Naive B cell (primary cell): ENCODE measurements around the gene UBASH3B. TPM values are rescaled to one million over a fixed set of nuclear protein-coding genes. Genes with fewer than 3 reads are reported as not detected.

Experiments used
- ATAC-seq, 2 donors: fragments of 150-1000 bp; cut with Tn5 transposase; 2 replicates each; pipeline ENCODE4 v1.10.0; 2021; ENCODE audit warnings: low read depth in 2 of 2, mild to moderate bottlenecking in 2 of 2, moderate library complexity in 2 of 2
- DNase-seq: peaks from one replicate; pipeline ENCODE4 v3.0.0; 2022
- H3K27ac Mint-ChIP-seq, 6 donors: one replicate each; pipeline ENCODE4 v1.8.0; 2020 to 2022; ENCODE audit warnings: mild to moderate bottlenecking in 6 of 6, mixed read lengths in 6 of 6, moderate library complexity in 5 of 6, inconsistent platforms in 2 of 6
- H3K27me3 Mint-ChIP-seq, 3 donors: one replicate each; pipeline ENCODE4 v1.8.0; 2021 to 2022; ENCODE audit warnings: mixed read lengths in 3 of 3, mild to moderate bottlenecking in 1 of 3
- H3K36me3 Mint-ChIP-seq, 2 donors: one replicate each; pipeline ENCODE4 v1.8.0; 2020 to 2022; ENCODE audit warnings: mixed read lengths in 2 of 2, inconsistent platforms in 1 of 2, mild to moderate bottlenecking in 1 of 2
- H3K4me1 Mint-ChIP-seq, 3 donors: one replicate each; pipeline ENCODE4 v1.8.0; 2020 to 2022; ENCODE audit warnings: mixed read lengths in 3 of 3, inconsistent platforms in 1 of 3, mild to moderate bottlenecking in 1 of 3, moderate library complexity in 1 of 3
- H3K4me3 Mint-ChIP-seq, 8 donors: one replicate each; pipeline ENCODE4 v1.8.0; 2020 to 2022; ENCODE audit warnings: mild to moderate bottlenecking in 8 of 8, mixed read lengths in 8 of 8, moderate library complexity in 8 of 8, inconsistent platforms in 2 of 8
- H3K9me3 Mint-ChIP-seq, 7 donors: one replicate each; pipeline ENCODE4 v1.8.0; 2020 to 2022; ENCODE audit warnings: mixed read lengths in 7 of 7, mild to moderate bottlenecking in 5 of 7, inconsistent platforms in 2 of 7, moderate library complexity in 1 of 7
- polyA plus RNA-seq, 6 donors: library from polyadenylated mRNA; unstranded; fragments of 300-500 nt; fragmentation: Illumina TruSeq; gene quantifications; one replicate each; pipeline ENCODE4 v1.2.3, GENCODE V29; 2021; ENCODE audit warnings: low read depth in 6 of 6

Gene UBASH3B
- polyA plus RNA-seq, 6 donors from 2014 or later: 2.2 to 5.5 (median 3.9) TPM

DNA sequence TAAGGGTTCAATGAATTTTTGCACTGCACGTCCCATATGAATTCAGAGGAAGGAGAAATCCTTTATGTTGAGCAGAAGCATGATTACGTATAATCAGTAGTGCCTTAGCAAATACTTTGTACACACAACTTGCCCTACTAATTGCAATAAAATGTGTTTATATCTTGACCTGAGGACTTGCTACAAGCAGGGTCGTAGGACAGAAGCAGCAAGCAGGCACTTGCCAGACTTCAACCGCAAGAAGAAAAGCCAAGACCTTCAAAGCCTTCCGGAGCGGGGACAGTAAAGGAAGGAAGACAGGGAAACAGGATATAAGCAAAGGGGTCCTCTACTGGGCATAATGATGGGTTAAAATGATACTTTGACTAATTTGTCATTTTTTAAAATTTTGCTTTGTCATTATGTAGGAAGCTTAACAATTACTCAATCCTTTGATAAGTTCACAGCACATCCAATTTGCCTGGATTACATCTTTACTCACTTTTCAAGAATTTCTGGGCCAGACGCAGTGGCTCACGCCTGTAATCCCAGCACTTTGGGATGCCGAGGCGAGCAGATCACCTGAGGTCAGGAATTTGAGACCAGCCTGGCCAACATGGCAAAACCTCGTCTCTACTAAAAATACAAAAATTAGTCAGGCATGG is 23.2 kb upstream of the UBASH3B start:
- no peak for DNase-seq
- H3K4me3 Mint-ChIP-seq: no peak overlapping the region
- no peaks in the 10 kb centered on the region for H3K9me3 Mint-ChIP-seq
- no peaks in the 10 kb centered on the region for H3K36me3 Mint-ChIP-seq
- H3K27ac Mint-ChIP-seq: no peak overlapping the region
- H3K4me1 Mint-ChIP-seq: peaks cover 0 to 7% (median 0%) of the 10 kb centered on the region in 3 donors
- peaks cover 0 to 8% (median 7%) of the 10 kb centered on the region in 3 donors for H3K27me3 Mint-ChIP-seq
- ATAC-seq: no peak

DNA sequence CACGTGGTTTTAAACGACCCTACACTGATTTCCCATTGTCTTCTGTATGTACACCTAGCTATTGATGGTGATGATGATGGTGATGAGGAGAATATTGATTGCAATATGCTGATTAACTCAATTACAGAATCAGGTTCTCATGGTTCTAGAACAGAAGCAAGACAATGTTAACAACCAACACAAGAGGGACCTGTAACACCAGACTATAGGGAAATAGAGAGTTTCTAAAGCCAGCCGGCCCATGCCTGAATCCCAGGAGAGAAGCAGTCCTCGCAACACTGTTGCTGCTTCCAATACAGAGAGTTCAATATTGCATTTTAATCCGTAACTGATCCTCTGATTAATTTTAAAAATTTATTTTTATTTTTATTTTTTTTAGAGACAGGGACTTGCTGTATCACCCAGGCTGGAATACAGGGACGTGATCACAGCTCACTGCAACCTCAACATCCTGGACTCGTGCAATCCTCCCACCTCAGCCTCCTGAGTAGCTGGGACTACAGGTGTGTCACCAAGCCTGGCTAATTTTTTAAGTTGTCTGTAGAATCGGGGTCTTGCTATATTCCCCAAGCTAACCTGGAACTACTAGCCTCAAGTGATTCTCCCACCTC is 22.2 kb upstream of the UBASH3B start:
- H3K9me3 Mint-ChIP-seq: no peaks in the 10 kb centered on the region
- ATAC-seq: peak; percentile 46 to 56
- peaks cover 0 to 12% (median 5%) of the 10 kb centered on the region in 3 donors for H3K4me1 Mint-ChIP-seq
- H3K27ac Mint-ChIP-seq: no peak overlapping the region
- peak; percentile 30 for DNase-seq
- H3K4me3 Mint-ChIP-seq: no peak overlapping the region
- H3K36me3 Mint-ChIP-seq: no peaks in the 10 kb centered on the region
- H3K27me3 Mint-ChIP-seq: peaks cover 0 to 8% (median 7%) of the 10 kb centered on the region in 3 donors

DNA sequence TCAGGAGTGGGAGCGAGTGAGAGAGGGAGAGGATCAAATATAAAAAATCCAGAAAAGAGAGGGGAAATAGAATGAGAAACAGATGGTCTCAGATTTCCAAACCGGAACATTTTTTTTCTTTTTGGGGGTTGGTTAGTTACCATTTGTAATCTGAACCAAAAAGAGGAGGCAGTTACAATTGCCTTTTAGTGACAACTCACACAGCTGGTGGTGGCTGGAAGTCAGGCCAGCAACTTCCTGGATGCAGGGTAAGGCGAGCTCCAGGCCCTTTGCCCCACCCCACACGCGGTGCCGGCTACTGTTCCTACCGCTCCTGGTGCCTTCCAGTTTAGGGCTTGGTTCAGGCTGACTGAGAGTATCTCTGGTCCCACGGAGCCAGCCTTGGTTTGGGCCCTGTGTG is 21.0 kb upstream of the UBASH3B start:
- no peaks in the 10 kb centered on the region for H3K36me3 Mint-ChIP-seq
- peaks cover 0 to 7% (median 7%) of the 10 kb centered on the region in 3 donors for H3K27me3 Mint-ChIP-seq
- no peak for DNase-seq
- ATAC-seq: no peak
- peaks cover 0 to 6% (median 5%) of the 10 kb centered on the region in 3 donors for H3K4me1 Mint-ChIP-seq
- no peak overlapping the region for H3K4me3 Mint-ChIP-seq
- no peaks in the 10 kb centered on the region for H3K9me3 Mint-ChIP-seq
- H3K27ac Mint-ChIP-seq: no peak overlapping the region

DNA sequence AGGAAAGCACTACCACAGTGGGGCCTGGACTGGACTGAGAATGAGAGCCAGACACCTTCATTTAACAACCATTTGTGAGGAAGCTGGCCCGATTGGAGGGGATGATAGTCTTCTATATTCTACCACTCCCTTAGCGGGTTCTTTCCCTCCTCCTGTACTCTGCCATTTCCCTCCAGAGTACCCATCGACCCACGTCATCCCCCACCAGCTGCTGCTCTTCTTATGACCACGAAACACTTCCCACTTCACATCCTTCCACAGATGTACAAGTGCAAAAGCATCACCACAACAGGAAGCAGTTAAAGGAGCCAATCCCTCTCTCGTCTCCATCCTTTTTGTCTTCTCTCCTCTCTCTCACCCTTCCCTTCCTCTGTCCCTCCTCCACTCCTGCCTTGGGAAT is 18.0 kb upstream of the UBASH3B start:
- DNase-seq (peak; percentile 27), ATAC-seq (peak; percentile 85 to 87)
- peak overlapping the region in 3 of 6 donors; percentile 33 to 89 (median 72) for H3K27ac Mint-ChIP-seq

DNA sequence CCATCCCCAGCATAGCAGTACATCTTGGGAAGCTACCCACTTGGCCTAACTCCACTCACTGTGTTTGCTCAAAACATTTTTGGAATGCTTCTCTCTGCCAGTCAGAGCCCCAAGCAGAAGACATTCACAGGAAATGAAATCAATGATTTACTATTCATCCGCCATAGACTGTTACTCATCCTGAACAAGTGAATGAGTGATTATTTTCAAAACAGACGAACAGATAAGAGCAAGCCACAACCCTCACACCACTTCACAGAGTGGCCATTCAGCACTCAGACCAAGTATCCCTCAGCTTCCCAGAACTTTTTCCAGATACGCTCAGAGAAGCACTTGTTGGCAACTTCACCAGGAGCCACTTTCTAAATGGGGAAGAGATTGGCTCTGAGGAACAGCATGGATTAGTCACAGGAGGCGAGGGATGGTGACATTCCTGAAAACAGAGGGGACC is 13.0 kb upstream of the UBASH3B start:
- Mint-ChIP-seq H3K4me3 (no peak overlapping the region), H3K27ac (peak overlapping the region in 1 of 6 donors; percentile 38), H3K36me3 (no peaks in the 10 kb centered on the region), H3K4me1 (peaks cover 0 to 8% (median 3%) of the 10 kb centered on the region in 3 donors), H3K9me3 (no peaks in the 10 kb centered on the region), H3K27me3 (peaks cover 0 to 13% (median 8%) of the 10 kb centered on the region in 3 donors)
- ATAC-seq (no peak), DNase-seq (no peak)

More for the DNA sequence above, 18.0 kb upstream of the UBASH3B start:
- H3K9me3 Mint-ChIP-seq: no peaks in the 10 kb centered on the region
- no peaks in the 10 kb centered on the region for H3K36me3 Mint-ChIP-seq
- H3K4me3 Mint-ChIP-seq: no peak overlapping the region
- H3K27me3 Mint-ChIP-seq: peaks cover 0 to 11% (median 5%) of the 10 kb centered on the region in 3 donors
- peaks cover 0 to 6% (median 5%) of the 10 kb centered on the region in 3 donors for H3K4me1 Mint-ChIP-seq

DNA sequence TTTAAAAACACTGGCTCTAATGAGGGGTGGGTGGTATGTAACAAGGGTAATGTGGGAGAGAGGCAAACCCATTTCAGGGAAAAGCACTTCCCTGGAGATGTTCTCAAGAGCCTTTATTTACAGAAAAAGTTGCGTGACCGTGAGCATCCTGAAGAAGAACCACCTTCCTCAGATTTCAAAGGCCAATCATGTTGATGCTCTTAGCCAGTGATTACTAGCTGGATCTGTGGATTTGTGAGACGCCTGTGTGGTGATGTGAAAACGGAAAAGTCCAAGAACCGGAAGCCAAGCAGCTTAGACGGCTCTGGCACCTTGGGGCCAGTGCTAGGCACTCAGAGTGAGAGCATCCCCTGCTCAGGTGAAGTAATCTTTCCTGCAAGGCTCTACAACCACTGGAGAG is 12.6 kb upstream of the UBASH3B start:
- Mint-ChIP-seq H3K9me3 (no peaks in the 10 kb centered on the region), H3K27ac (peak overlapping the region in 1 of 6 donors; percentile 38), H3K4me1 (peaks cover 3 to 9% (median 4%) of the 10 kb centered on the region in 3 donors), H3K4me3 (no peak overlapping the region), H3K36me3 (no peaks in the 10 kb centered on the region), H3K27me3 (peaks cover 0 to 13% (median 8%) of the 10 kb centered on the region in 3 donors)
- no peak for ATAC-seq
- DNase-seq: no peak

DNA sequence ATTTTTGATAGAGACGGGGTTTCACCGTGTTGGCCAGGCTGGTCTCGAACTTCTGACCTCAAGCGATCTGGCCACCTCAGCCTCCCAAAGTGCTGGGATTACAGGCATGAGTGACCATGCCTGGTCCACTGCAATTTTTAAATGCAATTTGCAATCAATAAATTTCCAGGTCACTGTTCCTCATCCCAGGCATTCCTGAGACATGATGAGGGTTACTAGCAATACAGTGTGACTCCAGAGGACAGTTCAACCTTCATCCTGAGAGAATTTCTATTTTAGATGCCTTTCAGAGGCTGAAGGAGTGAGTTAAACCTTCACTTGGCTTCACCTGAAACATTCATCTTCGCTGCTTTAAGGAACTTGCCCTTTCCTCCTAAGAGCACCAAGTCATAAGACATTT is 9.7 kb upstream of the UBASH3B start:
- Mint-ChIP-seq H3K36me3 (no peaks in the 10 kb centered on the region), H3K27ac (peak overlapping the region in 1 of 6 donors; percentile 14), H3K4me1 (peaks cover 4 to 10% (median 4%) of the 10 kb centered on the region in 3 donors), H3K4me3 (peak overlapping the region in 1 of 8 donors; percentile 52), H3K27me3 (peaks cover 4 to 8% (median 8%) of the 10 kb centered on the region in 3 donors), H3K9me3 (no peaks in the 10 kb centered on the region)
- no peak for ATAC-seq
- no peak for DNase-seq

DNA sequence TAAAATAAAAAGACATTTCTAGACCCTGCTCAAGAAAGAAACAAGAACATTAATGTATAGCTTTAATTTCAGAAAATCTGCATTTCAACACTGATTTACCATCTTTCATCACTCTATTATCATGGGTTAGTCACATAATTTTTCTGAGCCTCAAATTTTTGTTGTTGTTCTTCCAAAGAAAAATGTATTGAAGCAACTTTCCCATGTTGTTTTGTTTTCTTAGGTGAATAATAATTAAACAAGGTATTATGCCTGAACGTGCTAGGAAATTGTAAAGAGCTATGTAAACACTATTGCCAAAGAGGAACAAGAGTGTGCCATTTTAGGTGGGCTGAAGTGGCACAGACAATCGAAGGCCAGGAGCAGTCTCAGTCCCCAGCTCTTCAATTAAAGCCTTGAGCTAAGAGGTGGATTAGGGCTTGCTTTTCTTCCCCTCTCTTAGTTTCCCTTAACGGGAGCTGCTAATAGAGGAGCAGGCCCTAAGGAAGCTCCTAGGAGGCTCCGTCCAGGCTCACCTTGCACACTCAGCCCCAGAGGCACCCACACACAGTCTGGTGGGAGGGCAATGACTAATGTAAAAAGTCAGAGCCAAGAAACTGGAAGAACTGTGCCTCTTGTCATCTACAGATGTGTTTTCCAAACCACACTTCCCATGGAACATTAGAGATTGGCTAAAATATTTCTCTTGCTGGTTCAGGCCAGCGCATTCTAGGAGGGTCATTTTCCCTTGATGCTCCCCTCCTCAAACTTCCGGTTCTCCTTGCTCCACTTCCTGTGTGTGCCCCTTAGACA is 8.8 kb upstream of the UBASH3B start:
- ATAC-seq: no peak
- DNase-seq: no peak
- Mint-ChIP-seq H3K27me3 (peaks cover 4 to 8% (median 8%) of the 10 kb centered on the region in 3 donors), H3K36me3 (no peaks in the 10 kb centered on the region), H3K27ac (no peak overlapping the region), H3K4me1 (peaks cover 4 to 10% (median 4%) of the 10 kb centered on the region in 3 donors), H3K9me3 (no peaks in the 10 kb centered on the region), H3K4me3 (peak overlapping the region in 1 of 8 donors; percentile 29)

DNA sequence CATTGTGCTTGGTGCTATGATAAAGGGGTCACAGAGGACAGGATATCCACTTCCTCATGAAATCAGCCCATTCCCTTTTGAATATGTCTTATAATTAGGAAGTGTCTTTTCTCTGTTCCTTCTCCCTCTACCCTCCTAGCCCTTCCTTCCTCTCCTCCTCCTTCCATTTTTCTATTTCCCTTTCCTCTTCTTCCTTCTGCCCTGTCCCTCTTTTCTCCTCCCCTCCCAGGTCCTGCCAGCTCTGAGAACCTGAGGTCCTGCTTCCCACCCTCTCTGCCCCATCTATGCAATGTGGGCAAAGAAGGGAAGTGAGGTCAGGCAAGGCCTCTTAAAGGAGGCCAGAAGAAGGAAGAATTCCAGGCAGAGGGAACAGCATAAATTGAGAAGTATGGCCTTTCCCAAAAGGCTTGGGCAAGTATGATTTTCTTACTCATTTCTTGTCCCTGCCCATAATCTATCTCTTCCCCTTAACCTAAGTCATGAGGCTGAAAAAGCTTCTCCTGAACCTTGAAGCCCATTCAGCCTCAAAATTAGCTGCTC is 7.7 kb upstream of the UBASH3B start:
- DNase-seq: no peak
- Mint-ChIP-seq H3K36me3 (no peaks in the 10 kb centered on the region), H3K4me3 (no peak overlapping the region), H3K27me3 (peaks cover under 1 to 5% (median 4%) of the 10 kb centered on the region in 3 donors), H3K27ac (no peak overlapping the region), H3K4me1 (peaks cover 4 to 10% (median 4%) of the 10 kb centered on the region in 3 donors), H3K9me3 (no peaks in the 10 kb centered on the region)
- ATAC-seq: no peak

DNA sequence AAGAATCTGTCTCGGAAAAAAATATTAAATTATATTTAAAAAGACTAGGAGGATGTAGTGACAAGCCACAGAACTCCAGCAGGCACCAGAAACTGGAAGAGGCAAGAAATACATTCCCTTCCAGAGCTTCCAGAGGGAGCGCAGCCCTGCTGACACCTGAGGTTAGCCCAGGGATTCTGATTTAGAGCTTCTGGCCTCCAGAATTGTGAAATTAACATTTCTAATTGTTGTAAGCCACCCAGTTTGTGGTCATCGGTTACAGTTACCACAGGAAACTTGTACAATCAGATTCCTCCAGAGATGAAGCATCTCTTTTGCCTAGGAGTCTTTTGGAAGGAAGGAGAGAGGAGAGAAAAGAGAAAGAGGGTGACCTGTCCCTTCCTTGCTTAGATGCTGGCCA is 6.4 kb upstream of the UBASH3B start:
- no peak overlapping the region for H3K4me3 Mint-ChIP-seq
- no peaks in the 10 kb centered on the region for H3K9me3 Mint-ChIP-seq

DNA sequence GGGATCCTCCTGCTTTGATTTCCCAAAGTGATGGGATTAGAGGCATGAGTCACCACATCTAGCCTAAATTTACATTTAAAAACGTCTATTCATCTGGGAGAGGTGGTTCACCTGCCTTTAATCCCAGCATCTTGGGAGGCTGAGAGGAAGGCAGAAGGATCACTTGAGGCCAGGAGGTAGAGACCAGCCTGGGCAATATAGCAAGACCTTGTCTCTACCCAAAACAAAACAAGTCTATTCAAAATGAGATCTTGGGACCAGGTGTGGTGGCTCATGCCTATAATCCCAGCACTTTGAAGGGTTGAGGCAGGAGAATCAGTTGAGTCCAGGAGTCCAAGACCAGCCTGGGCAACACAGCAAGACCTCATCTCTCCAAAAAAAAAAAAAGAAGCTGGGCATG is 4.9 kb upstream of the UBASH3B start:
- ATAC-seq (no peak), DNase-seq (no peak)
- Mint-ChIP-seq H3K4me3 (peak overlapping the region in 1 of 8 donors; percentile 5), H3K4me1 (peaks cover 8 to 19% (median 14%) of the 10 kb centered on the region in 3 donors), H3K36me3 (no peaks in the 10 kb centered on the region), H3K27me3 (peaks cover 12 to 23% (median 21%) of the 10 kb centered on the region in 3 donors), H3K27ac (peak overlapping the region in 1 of 6 donors; percentile 67), H3K9me3 (no peaks in the 10 kb centered on the region)

More for the DNA sequence above, 6.4 kb upstream of the UBASH3B start:
- ATAC-seq (no peak), DNase-seq (no peak)
- H3K4me1 Mint-ChIP-seq: peaks cover 4 to 10% (median 4%) of the 10 kb centered on the region in 3 donors
- no peaks in the 10 kb centered on the region for H3K36me3 Mint-ChIP-seq
- no peak overlapping the region for H3K27ac Mint-ChIP-seq
- H3K27me3 Mint-ChIP-seq: peaks cover 4 to 14% (median 12%) of the 10 kb centered on the region in 3 donors

DNA sequence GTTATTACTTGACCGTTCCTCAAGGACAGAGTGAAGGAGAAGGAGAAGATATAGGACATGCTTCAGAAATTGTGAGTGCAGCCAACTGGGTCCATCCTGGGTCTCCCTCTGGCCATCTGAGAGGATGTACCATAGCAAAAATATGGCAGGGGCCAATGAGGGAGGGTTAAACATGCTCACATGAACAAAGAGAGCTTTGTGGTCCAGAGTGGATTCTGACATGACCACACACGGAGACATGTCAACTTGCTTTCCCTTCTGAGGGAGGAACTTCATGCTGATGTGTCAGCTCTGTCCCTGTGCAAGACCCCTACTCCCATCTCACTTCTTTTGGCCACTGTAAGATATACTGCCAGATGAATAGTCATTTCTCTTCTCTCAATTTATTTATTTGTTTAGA is 3.0 kb upstream of the UBASH3B start:
- Mint-ChIP-seq H3K27me3 (peaks cover 12 to 23% (median 21%) of the 10 kb centered on the region in 3 donors), H3K4me1 (peaks cover 8 to 27% (median 25%) of the 10 kb centered on the region in 3 donors), H3K9me3 (no peaks in the 10 kb centered on the region), H3K36me3 (no peaks in the 10 kb centered on the region), H3K27ac (no peak overlapping the region), H3K4me3 (no peak overlapping the region)
- no peak for ATAC-seq
- DNase-seq: no peak
